Endothelial cell of umbilical vein (primary cell): ENCODE data around the gene COMMD10. TPM values are rescaled to one million over a fixed set of nuclear protein-coding genes. Genes with fewer than 3 reads are reported as not detected.

ENCODE experiments used
- BruUV-seq: library from RNA; stranded (reverse); fragments of 400-500 nt; replicated peaks from 2 replicates; lab custom pipeline; 2021; lab: Mats Ljungman, UMichigan
- CTCF ChIA-PET: fragments of 300-600, 350-600 bp; sonication (Branson Sonifier 250); formaldehyde crosslinking; loops from one replicate; lab custom pipeline; 2021; ENCODE audit warnings: antibody characterized with exemption, inconsistent platforms; lab: Charles Lee
- POLR2A ChIA-PET: fragments of 300-600, 350-600 bp; sonication (Branson Sonifier 250); formaldehyde crosslinking; loops from one replicate; lab custom pipeline; 2021; ENCODE audit warnings: antibody characterized with exemption, inconsistent platforms; lab: Charles Lee
- DNase-seq: peaks from one replicate; pipeline ENCODE4 v3.0.0-alpha.2; 2011; ENCODE audit warnings: low read depth, low spot score
- FAIRE-seq: peaks from 2 replicates; lab custom pipeline; 2011; peaks lifted over from hg19 to GRCh38; lab: Jason Lieb, UNC
- H2AFZ ChIP-seq: 2 replicates; pipeline ENCODE4 v1.6.0; 2012; ENCODE audit warnings: low read depth, low read length, control low read depth, inconsistent platforms
- H3K27ac ChIP-seq: 2 replicates; pipeline ENCODE4 v1.5.1; 2011; ENCODE audit warnings: low read depth, mild to moderate bottlenecking, control low read depth, low read length, moderate library complexity; ENCODE audit not compliant: insufficient read depth
- H3K27me3 ChIP-seq, 2 experiments: 2 replicates each; pipeline versions ENCODE4 v1.6.0 to v1.6.1; 2011; ENCODE audit warnings: low read length in 2 of 2, mixed read lengths in 1 of 2; ENCODE audit not compliant: control insufficient read depth in 2 of 2, insufficient read depth in 2 of 2
- H3K36me3 ChIP-seq, 2 experiments: 2 replicates in 1 of 2; 3 replicates in 1 of 2; pipeline ENCODE4 v1.5.1; 2011; ENCODE audit warnings: low read length in 2 of 2, mild to moderate bottlenecking in 1 of 2, moderate library complexity in 1 of 2; ENCODE audit not compliant: control insufficient read depth in 2 of 2, insufficient read depth in 2 of 2; ENCODE audit errors: extremely low read depth in 1 of 2
- H3K4me1 ChIP-seq: 3 replicates; pipeline ENCODE4 v1.5.1; 2011; ENCODE audit warnings: mild to moderate bottlenecking, low read length; ENCODE audit not compliant: control insufficient read depth, insufficient read depth; ENCODE audit errors: extremely low read depth
- H3K4me2 ChIP-seq: 2 replicates; pipeline ENCODE4 v1.6.1; 2011; ENCODE audit warnings: low read length, control low read depth, mixed read lengths; ENCODE audit not compliant: insufficient read depth
- H3K4me3 ChIP-seq, 3 experiments: fragments of 200-600 bp in 1 of 3; sonication (generic), shearing (Covaris generic) in 1 of 3; replicated peaks in 1 of 3; 2 replicates each; pipeline ENCODE4 v1.5.1; 2011 to 2016; ENCODE audit warnings: control low read depth in 3 of 3, low read length in 3 of 3, mild to moderate bottlenecking in 2 of 3, inconsistent platforms in 1 of 3, low read depth in 1 of 3, moderate library complexity in 1 of 3; ENCODE audit not compliant: insufficient read depth in 1 of 3
- H3K79me2 ChIP-seq: 2 replicates; pipeline ENCODE4 v1.6.0; 2012; ENCODE audit warnings: low read length, inconsistent platforms; ENCODE audit not compliant: control insufficient read depth, insufficient read depth
- H3K9ac ChIP-seq: replicated peaks from 2 replicates; pipeline ENCODE3; 2011; ENCODE audit warnings: low read length, control low read depth; ENCODE audit not compliant: insufficient read depth; ENCODE audit errors: extremely low read depth
- H3K9me1 ChIP-seq: replicated peaks from 3 replicates; pipeline ENCODE4 v1.6.0; 2011; ENCODE audit warnings: mild to moderate bottlenecking, low read length; ENCODE audit not compliant: control insufficient read depth, insufficient read depth; ENCODE audit errors: extremely low read depth
- H3K9me3 ChIP-seq: replicated peaks from 2 replicates; pipeline ENCODE4 v1.5.1; 2012; ENCODE audit warnings: low read length, inconsistent platforms; ENCODE audit not compliant: control insufficient read depth, insufficient read depth
- H4K20me1 ChIP-seq: replicated peaks from 2 replicates; pipeline ENCODE3; 2011; ENCODE audit warnings: mild to moderate bottlenecking, low read length; ENCODE audit not compliant: control insufficient read depth, insufficient read depth; ENCODE audit errors: extremely low read depth
- EZH2 ChIP-seq: IDR thresholded peaks from 2 replicates; pipeline ENCODE4 v1.6.1; 2012; ENCODE audit warnings: borderline replicate concordance, low read depth, mild to moderate bottlenecking, moderate library complexity, low read length, inconsistent platforms; ENCODE audit not compliant: severe bottlenecking
- FOS ChIP-seq: IDR thresholded peaks from 2 replicates; pipeline ENCODE4 v1.6.1; 2011; ENCODE audit warnings: mild to moderate bottlenecking, low read length, moderate library complexity, borderline replicate concordance; ENCODE audit not compliant: insufficient read depth
- GATA2 ChIP-seq: IDR thresholded peaks from 2 replicates; pipeline ENCODE4 v1.7.0; 2011; ENCODE audit warnings: low read depth, mild to moderate bottlenecking, moderate library complexity, mixed read lengths, low read length; ENCODE audit not compliant: insufficient read length, insufficient read depth
- JUN ChIP-seq: IDR thresholded peaks from 2 replicates; pipeline ENCODE4 v1.6.1; 2011; ENCODE audit warnings: borderline replicate concordance, low read depth; ENCODE audit not compliant: insufficient read length, insufficient read depth
- MYC ChIP-seq: IDR thresholded peaks from one replicate; pipeline ENCODE4 v1.6.1; 2011; ENCODE audit warnings: mild to moderate bottlenecking, low read depth, low read length
- POLR2A ChIP-seq: IDR thresholded peaks from 2 replicates; pipeline ENCODE4 v1.6.1; 2012; ENCODE audit warnings: low read depth, mild to moderate bottlenecking, control low read depth, low read length
- POLR2AphosphoS5 ChIP-seq: IDR thresholded peaks from 2 replicates; pipeline ENCODE4 v1.6.1; 2012; ENCODE audit warnings: low read depth, mild to moderate bottlenecking, control low read depth, low read length, moderate library complexity; ENCODE audit not compliant: insufficient read depth
- dilution Hi-C: fragments of 300-500 bp; cut with MboI; formaldehyde crosslinking; loops from one replicate; pipeline ENCODE4 v1.15.0; 2019; ENCODE audit warnings: low sequenced_read_pairs; ENCODE audit not compliant: extremely low pct_ligation_motif_present
- intact Hi-C: fragments of 100-400 bp; cut with micrococcal nuclease; formaldehyde crosslinking; loops from one replicate; pipeline ENCODE4 v1.10.0; 2022
- polyA plus RNA-seq, 4 experiments: library from polyadenylated mRNA; depleted of rRNA in 3 of 4; stranded (reverse) in 3 of 4; unstranded in 1 of 4; fragments of >200 nt; gene quantifications; 2 replicates each; pipeline versions ENCODE4 v1.2.1 to v1.2.3, GENCODE V29; 2011 to 2012; ENCODE audit warnings: missing spikeins in 1 of 4
- total RNA-seq: library from RNA; stranded (reverse); gene quantifications from 2 replicates; pipeline ENCODE4 v1.2.3, GENCODE V29; 2021
- TF ChIP-seq, protein P1 (sequence below), 2 donors: IDR thresholded peaks; 1 replicate in 1 of 2; 2 replicates in 1 of 2; pipeline ENCODE4 v1.5.1; 2011; ENCODE audit warnings: low read length in 2 of 2, mild to moderate bottlenecking in 2 of 2, moderate library complexity in 2 of 2, control low read depth in 1 of 2, inconsistent platforms in 1 of 2, low read depth in 1 of 2; ENCODE audit not compliant: insufficient read depth in 1 of 2; ENCODE audit errors: extremely low read depth in 1 of 2
- TF ChIP-seq, protein P2 (sequence below): IDR thresholded peaks from 2 replicates; pipeline ENCODE4 v1.6.1; 2011; ENCODE audit not compliant: insufficient read depth, insufficient read length

Gene COMMD10
- total and polyA plus RNA-seq, 2 donors (not counting 3 experiments of a cell fraction or from before 2014, with no cell fraction given), result 12.5 to 27.0 TPM

DNA sequence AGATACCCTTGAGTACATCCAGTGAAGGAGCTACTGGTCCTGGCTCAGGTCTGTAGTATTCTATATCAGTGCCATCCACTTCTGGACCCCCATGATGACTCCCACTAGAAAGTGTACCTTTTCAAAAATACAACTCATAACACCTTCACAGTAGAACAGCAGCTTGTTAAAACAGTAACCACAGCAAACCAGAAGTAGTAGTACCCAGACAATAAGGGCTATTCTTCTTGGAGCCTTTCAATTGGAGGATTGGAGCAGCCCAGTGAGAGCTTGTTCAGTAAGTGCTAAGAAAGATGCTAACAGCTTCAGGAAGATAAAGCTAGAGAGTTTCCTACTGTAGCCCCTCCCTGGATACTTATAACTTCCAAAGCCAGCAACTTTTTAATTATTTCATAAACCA is 42.5 kb upstream of the COMMD10 start:
- CTCF ChIA-PET, result interaction anchor here (0.8 to 1.7 kb wide), 6 partner anchors 9 to 733 kb away, joined by 3 to 5 read pairs (median 3); no protein-coding TSS in a partner anchor
- intact Hi-C loops (no loop called here), dilution Hi-C loops (no loop called here)
- Histone ChIP-seq H2AFZ (no peak overlapping the region), H3K36me3 (no peaks in the 10 kb centered on the region), H3K4me3 (no peak overlapping the region), H3K27me3 (no peaks in the 10 kb centered on the region), H3K9me3 (no peaks in the 10 kb centered on the region), H4K20me1 (no peaks in the 10 kb centered on the region), H3K9me1 (no peaks in the 10 kb centered on the region), H3K4me1 (no peaks in the 10 kb centered on the region), H3K79me2 (no peaks in the 10 kb centered on the region), H3K27ac (no peak overlapping the region), H3K4me2 (no peak overlapping the region), H3K9ac (no peak overlapping the region)
- TF ChIP-seq FOS, result no peak
- no peak for TF ChIP-seq POLR2A
- TF ChIP-seq JUN, result no peak
- no peak for TF ChIP-seq EZH2
- TF ChIP-seq GATA2, result no peak
- TF ChIP-seq, protein P1, sequence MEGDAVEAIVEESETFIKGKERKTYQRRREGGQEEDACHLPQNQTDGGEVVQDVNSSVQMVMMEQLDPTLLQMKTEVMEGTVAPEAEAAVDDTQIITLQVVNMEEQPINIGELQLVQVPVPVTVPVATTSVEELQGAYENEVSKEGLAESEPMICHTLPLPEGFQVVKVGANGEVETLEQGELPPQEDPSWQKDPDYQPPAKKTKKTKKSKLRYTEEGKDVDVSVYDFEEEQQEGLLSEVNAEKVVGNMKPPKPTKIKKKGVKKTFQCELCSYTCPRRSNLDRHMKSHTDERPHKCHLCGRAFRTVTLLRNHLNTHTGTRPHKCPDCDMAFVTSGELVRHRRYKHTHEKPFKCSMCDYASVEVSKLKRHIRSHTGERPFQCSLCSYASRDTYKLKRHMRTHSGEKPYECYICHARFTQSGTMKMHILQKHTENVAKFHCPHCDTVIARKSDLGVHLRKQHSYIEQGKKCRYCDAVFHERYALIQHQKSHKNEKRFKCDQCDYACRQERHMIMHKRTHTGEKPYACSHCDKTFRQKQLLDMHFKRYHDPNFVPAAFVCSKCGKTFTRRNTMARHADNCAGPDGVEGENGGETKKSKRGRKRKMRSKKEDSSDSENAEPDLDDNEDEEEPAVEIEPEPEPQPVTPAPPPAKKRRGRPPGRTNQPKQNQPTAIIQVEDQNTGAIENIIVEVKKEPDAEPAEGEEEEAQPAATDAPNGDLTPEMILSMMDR (IDR thresholded peaks at IDR 0.05; ENCODE audit: extremely low read depth in 1 of 2, insufficient read depth in 1 of 2, low read depth in 1 of 2, low read length in 2 of 2), result no peak
- TF ChIP-seq POLR2AphosphoS5, result no peak
- no peak for TF ChIP-seq MYC
- TF ChIP-seq, protein P2, sequence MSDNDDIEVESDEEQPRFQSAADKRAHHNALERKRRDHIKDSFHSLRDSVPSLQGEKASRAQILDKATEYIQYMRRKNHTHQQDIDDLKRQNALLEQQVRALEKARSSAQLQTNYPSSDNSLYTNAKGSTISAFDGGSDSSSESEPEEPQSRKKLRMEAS, result no peak
- FAIRE-seq, result no peak
- DNase-seq, result no peak
- BruUV-seq, result no TSS peak
- POLR2A ChIA-PET, result no interaction called here
